SU-DHL-6 (cell line): ENCODE results near the gene CNTN1.

Experiments
- H2AFZ ChIP-seq: fragments of 200-600 bp; sonication (generic); 2 replicates; pipeline ENCODE4 v1.6.1; 2014; ENCODE audit warnings: low read depth, mild to moderate bottlenecking, moderate library complexity, mixed read lengths, antibody characterized with exemption, low read length; ENCODE audit not compliant: severe bottlenecking
- H3F3A ChIP-seq: fragments of 200-600 bp; shearing (Covaris generic); 2 replicates; pipeline ENCODE4 v1.6.0; 2016; ENCODE audit warnings: antibody characterized with exemption, mild to moderate bottlenecking; ENCODE audit not compliant: insufficient read depth
- H3K27ac ChIP-seq: fragments of 200-600 bp; sonication (generic); 2 replicates; pipeline ENCODE4 v1.5.1; 2016; ENCODE audit warnings: low read depth, mild to moderate bottlenecking, low read length, moderate library complexity, mixed read lengths
- H3K27me3 ChIP-seq: fragments of 200-600 bp; sonication (generic), shearing (Covaris generic); 2 replicates; pipeline ENCODE4 v1.6.0; 2014; ENCODE audit warnings: mild to moderate bottlenecking, low read length
- H3K36me3 ChIP-seq: fragments of 200-600 bp; sonication (generic); 2 replicates; pipeline ENCODE4 v1.6.1; 2014; ENCODE audit warnings: mild to moderate bottlenecking, low read length, mixed read lengths
- H3K4me2 ChIP-seq: fragments of 300-600, 200-600 bp; shearing (Covaris generic), sonication (generic); 2 replicates; pipeline ENCODE4 v1.6.0; 2014; ENCODE audit warnings: low read length, low read depth, mild to moderate bottlenecking; ENCODE audit not compliant: poor library complexity, severe bottlenecking
- H3K4me3 ChIP-seq: fragments of 200-600 bp; sonication (generic); 2 replicates; pipeline ENCODE4 v1.5.1; 2014; ENCODE audit warnings: antibody characterized with exemption, low read length, mild to moderate bottlenecking, mixed read lengths; ENCODE audit not compliant: insufficient read depth, poor library complexity, severe bottlenecking
- H3K79me2 ChIP-seq: fragments of 200-600 bp; sonication (generic); 2 replicates; pipeline ENCODE4 v1.6.1; 2014; ENCODE audit warnings: mild to moderate bottlenecking, low read length, moderate library complexity; ENCODE audit not compliant: insufficient read depth
- H3K9ac ChIP-seq: fragments of 200-600 bp; sonication (generic); 2 replicates; pipeline ENCODE4 v1.7.0; 2014; ENCODE audit warnings: mild to moderate bottlenecking, low read length
- H3K9me2 ChIP-seq: fragments of 200-600 bp; sonication (generic); replicated peaks from 2 replicates; pipeline ENCODE4 v1.6.1; 2014; ENCODE audit warnings: low read length; ENCODE audit not compliant: insufficient read depth
- H3K9me3 ChIP-seq: fragments of 200-600 bp; sonication (generic); 2 replicates; pipeline ENCODE4 v1.6.1; 2014; ENCODE audit warnings: low read length, mixed read lengths; ENCODE audit not compliant: insufficient read depth
- H4K20me1 ChIP-seq: fragments of 200-600 bp; sonication (generic); 2 replicates; pipeline ENCODE4 v1.6.1; 2014; ENCODE audit warnings: low read depth, mild to moderate bottlenecking, antibody characterized with exemption, low read length, moderate library complexity, mixed read lengths
- EZH2phosphoT487 ChIP-seq: fragments of 200-600 bp; sonication (generic), shearing (Covaris generic); conservative IDR thresholded peaks from 2 replicates; pipeline ENCODE4 v1.6.1; 2018; ENCODE audit warnings: mild to moderate bottlenecking, antibody characterized with exemption, low read length, moderate library complexity, mixed read lengths
- TF ChIP-seq, protein P1 (sequence below): fragments of 200-600 bp; sonication (generic); IDR thresholded peaks from one replicate; pipeline ENCODE4 v1.5.1; 2017; ENCODE audit warnings: antibody characterized with exemption, mild to moderate bottlenecking, low read length, moderate library complexity; ENCODE audit not compliant: insufficient read depth, poor library complexity, severe bottlenecking

Gene CNTN1

DNA sequence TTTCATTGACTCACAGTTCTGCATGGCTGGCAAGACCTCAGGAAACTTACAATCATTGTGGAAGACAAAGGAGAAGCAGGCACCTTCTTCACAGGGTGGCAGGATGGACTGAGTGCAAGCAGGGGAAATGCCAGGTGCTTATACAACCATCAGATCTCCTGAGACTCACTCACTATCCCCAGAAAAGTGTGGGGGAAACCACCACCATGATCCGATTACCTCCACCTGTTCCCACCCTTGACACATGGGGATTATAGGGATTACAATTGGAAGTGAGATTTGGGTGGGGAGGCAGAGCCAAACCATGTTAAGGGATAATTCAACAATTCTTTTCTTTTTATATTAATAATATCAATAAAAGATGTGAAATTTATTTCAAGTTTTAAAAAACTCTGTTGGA is 34.1 kb downstream of the CNTN1 start:
- no peak for TF ChIP-seq EZH2phosphoT487
- TF ChIP-seq, protein P1, sequence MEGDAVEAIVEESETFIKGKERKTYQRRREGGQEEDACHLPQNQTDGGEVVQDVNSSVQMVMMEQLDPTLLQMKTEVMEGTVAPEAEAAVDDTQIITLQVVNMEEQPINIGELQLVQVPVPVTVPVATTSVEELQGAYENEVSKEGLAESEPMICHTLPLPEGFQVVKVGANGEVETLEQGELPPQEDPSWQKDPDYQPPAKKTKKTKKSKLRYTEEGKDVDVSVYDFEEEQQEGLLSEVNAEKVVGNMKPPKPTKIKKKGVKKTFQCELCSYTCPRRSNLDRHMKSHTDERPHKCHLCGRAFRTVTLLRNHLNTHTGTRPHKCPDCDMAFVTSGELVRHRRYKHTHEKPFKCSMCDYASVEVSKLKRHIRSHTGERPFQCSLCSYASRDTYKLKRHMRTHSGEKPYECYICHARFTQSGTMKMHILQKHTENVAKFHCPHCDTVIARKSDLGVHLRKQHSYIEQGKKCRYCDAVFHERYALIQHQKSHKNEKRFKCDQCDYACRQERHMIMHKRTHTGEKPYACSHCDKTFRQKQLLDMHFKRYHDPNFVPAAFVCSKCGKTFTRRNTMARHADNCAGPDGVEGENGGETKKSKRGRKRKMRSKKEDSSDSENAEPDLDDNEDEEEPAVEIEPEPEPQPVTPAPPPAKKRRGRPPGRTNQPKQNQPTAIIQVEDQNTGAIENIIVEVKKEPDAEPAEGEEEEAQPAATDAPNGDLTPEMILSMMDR: no peak
- Histone ChIP-seq H3K79me2 (no peaks in the 10 kb centered on the region), H3K9ac (no peak overlapping the region), H3K36me3 (no peaks in the 10 kb centered on the region), H3K4me2 (no peak overlapping the region), H3K27ac (no peak overlapping the region), H3K9me2 (no peaks in the 10 kb centered on the region), H3F3A (no peaks in the 10 kb centered on the region), H2AFZ (no peak overlapping the region), H3K27me3 (no peaks in the 10 kb centered on the region), H3K9me3 (no peaks in the 10 kb centered on the region), H3K4me3 (no peak overlapping the region), H4K20me1 (no peaks in the 10 kb centered on the region; the same call in 1 of the 2 replicates)

DNA sequence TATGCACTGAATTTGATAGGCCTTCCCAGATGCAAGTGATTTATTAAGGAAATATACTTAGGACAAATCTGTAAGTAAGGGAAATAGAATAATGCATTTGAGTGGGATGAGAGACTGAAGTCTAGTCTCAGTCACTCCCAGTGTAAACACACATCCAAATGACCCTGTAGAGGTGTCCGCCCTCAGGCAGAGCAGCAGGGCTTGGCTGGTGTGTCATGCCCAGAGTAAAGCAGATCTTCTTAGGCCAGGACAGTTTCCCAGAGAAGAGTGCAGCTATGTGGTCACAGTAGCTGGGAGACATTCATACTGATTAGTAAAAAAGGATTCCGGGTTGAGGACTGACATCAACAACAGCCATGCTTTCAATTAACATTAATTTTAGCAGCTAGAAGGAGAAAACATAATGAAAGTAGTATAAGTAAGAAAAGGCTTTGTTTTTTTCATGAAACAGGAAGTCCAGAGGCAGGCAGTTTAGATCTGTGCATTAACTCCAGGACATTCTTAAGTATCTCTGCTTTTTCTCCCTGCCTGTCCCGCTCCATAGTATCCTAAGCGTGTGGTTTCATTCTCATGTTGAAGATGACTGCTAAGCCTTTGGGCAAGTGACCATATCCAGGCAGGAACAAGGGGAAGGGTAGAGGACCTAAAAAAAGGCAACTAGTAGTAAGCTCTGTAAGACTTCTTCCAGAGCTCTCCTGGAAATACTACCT is 35.7 kb downstream of the CNTN1 start:
- Histone ChIP-seq H3K9ac (no peak overlapping the region), H3K9me2 (no peaks in the 10 kb centered on the region), H3K4me2 (no peak overlapping the region), H3K27me3 (no peaks in the 10 kb centered on the region), H4K20me1 (no peaks in the 10 kb centered on the region; the same call in 1 of the 2 replicates), H3K79me2 (no peaks in the 10 kb centered on the region), H3K4me3 (no peak overlapping the region), H3F3A (no peaks in the 10 kb centered on the region), H3K27ac (no peak overlapping the region), H3K36me3 (no peaks in the 10 kb centered on the region), H2AFZ (no peak overlapping the region), H3K9me3 (no peaks in the 10 kb centered on the region)
- no peak for TF ChIP-seq EZH2phosphoT487
- TF ChIP-seq, protein P1: no peak

DNA sequence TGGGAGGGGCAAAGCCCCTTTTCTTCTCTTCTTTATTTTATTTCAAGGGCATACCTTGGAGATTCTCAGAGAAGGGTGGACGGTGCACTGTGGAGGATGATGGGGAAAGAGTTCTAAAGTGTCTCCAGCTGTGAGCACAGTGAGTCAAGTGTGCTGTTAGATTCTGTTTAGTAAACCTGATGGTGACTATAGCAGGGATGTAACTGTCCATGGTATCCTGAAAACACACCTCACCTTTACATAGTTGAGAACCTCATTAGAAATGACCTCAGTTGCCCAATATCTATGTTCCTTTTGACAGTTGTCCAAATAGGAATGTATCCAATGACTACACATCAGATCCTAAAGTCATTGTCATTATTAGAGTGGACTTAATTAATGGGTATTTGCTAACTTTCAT is 38.0 kb downstream of the CNTN1 start:
- Histone ChIP-seq H3K4me3 (no peak overlapping the region), H3K79me2 (no peaks in the 10 kb centered on the region), H3K4me2 (no peak overlapping the region), H3F3A (no peaks in the 10 kb centered on the region), H3K27ac (no peak overlapping the region), H3K9me2 (no peaks in the 10 kb centered on the region), H3K9ac (no peak overlapping the region), H4K20me1 (no peaks in the 10 kb centered on the region; the same call in 1 of the 2 replicates), H2AFZ (no peak overlapping the region), H3K9me3 (no peaks in the 10 kb centered on the region), H3K27me3 (no peaks in the 10 kb centered on the region), H3K36me3 (no peaks in the 10 kb centered on the region)
- TF ChIP-seq, protein P1: no peak
- no peak for TF ChIP-seq EZH2phosphoT487
